Gastrocnemius medialis (tissue), 4 donors: ENCODE data around the gene HHEX. TPM values are rescaled to one million over a fixed set of nuclear protein-coding genes. Genes with fewer than 3 reads are reported as not detected.

Experiments used
- ATAC-seq, 2 donors: fragments of 150-250 bp; one replicate each; pipeline ENCODE4 v1.9.1; 2016
- DNase-seq, 2 donors: peaks; one replicate each; pipeline ENCODE4 v3.0.0-alpha.2; 2019
- H3K27ac ChIP-seq, 4 donors: fragments of 200-600 bp; sonication (generic); 1 replicate in 1 of 4; 2 replicates in 3 of 4; pipeline ENCODE4 v1.5.1; 2016 to 2018; ENCODE audit warnings: mild to moderate bottlenecking in 2 of 4, moderate library complexity in 1 of 4
- H3K27me3 ChIP-seq, 3 donors: fragments of 200-600 bp; sonication (generic) in 2 of 3; 1 replicate in 1 of 3; 2 replicates in 2 of 3; pipeline versions ENCODE4 v1.5.1 to v1.6.0; 2016 to 2019; ENCODE audit warnings: mild to moderate bottlenecking in 1 of 3, moderate library complexity in 1 of 3
- H3K36me3 ChIP-seq, 2 donors: fragments of 200-600 bp; sonication (generic) in 1 of 2; one replicate each; pipeline ENCODE4 v1.5.1; 2017 to 2018
- H3K4me1 ChIP-seq, 2 donors: fragments of 200-600 bp; sonication (generic) in 1 of 2; one replicate each; pipeline ENCODE4 v1.5.1; 2016 to 2017; ENCODE audit warnings: mild to moderate bottlenecking in 2 of 2
- H3K4me3 ChIP-seq, 4 donors: fragments of 200-600 bp; sonication (generic) in 3 of 4; 1 replicate in 1 of 4; 2 replicates in 3 of 4; pipeline ENCODE4 v1.5.1; 2016 to 2019; ENCODE audit warnings: mild to moderate bottlenecking in 2 of 4
- H3K9me3 ChIP-seq, 3 donors: fragments of 200-600 bp; sonication (generic) in 2 of 3; 1 replicate in 1 of 3; 2 replicates in 2 of 3; pipeline ENCODE4 v1.5.1; 2016 to 2019
- CTCF ChIP-seq, 5 experiments: fragments of 450-650 bp in 3 of 5; fragments of 200-600 bp in 2 of 5; sonication (generic) in 2 of 5; IDR thresholded peaks in 4 of 5; conservative IDR thresholded peaks in 1 of 5; 1 replicate in 4 of 5; 2 replicates in 1 of 5; pipeline ENCODE4 v1.5.1; 2016 to 2019; ENCODE audit warnings: antibody characterized with exemption in 5 of 5, mild to moderate bottlenecking in 3 of 5, moderate library complexity in 3 of 5
- POLR2A ChIP-seq, 2 donors: fragments of 450-650 bp; IDR thresholded peaks; one replicate each; pipeline ENCODE4 v1.6.1; 2017; ENCODE audit warnings: antibody characterized with exemption in 2 of 2, mild to moderate bottlenecking in 2 of 2, moderate library complexity in 2 of 2
- in situ Hi-C, 4 donors: fragments of 200-750 bp; cut with MboI; loops; one replicate each; pipeline versions ENCODE4 v1.15.0 to v1.8.0; 2017; ENCODE audit warnings: low sequenced_read_pairs in 4 of 4
- intact Hi-C: fragments of 100-400 bp; cut with DNase I; formaldehyde crosslinking; loops from one replicate; pipeline ENCODE4 v1.15.1; 2023; ENCODE audit warnings: low total_unique reads
- total RNA-seq, 4 donors: library from RNA; depleted of rRNA; stranded (reverse); fragments of >200 nt; gene quantifications; one replicate each; pipeline versions ENCODE4 v1.1.0 to v1.2.3, GENCODE V29; 2016

The HHEX gene
- total RNA-seq, 4 donors from 2014 or later = 0.82 to 1.8 (median 0.84) TPM; not detected in 1

GRCh38 chr10:92696606-92697383 is 7.0 kb downstream of the HHEX start:
- H3K27ac ChIP-seq = no peak overlapping the region
- intact Hi-C loops (loop anchor here (10.0 kb wide), 1 partner anchor 128 kb away; no protein-coding TSS in a partner anchor), in situ Hi-C loops (no loop called here)
- DNase-seq (no peak), ATAC-seq (no peak)
- H3K9me3 ChIP-seq = no peaks in the 10 kb centered on the region
- H3K4me3 ChIP-seq = no peak overlapping the region
- no peak for TF ChIP-seq CTCF (IDR thresholded peaks at IDR 0.05 in 4 of 5, conservative IDR thresholded peaks at IDR 0.05 in 1 of 5)
- no peak for TF ChIP-seq POLR2A (IDR thresholded peaks at IDR 0.05)
- no peaks in the 10 kb centered on the region for H3K36me3 ChIP-seq
- H3K4me1 ChIP-seq = peaks cover 0 to 8% of the 10 kb centered on the region in 2 donors
- H3K27me3 ChIP-seq = peaks cover 48 to 77% (median 50%) of the 10 kb centered on the region in 3 donors

GRCh38 chr10:92697663-92698511 is 8.1 kb downstream of the HHEX start:
- in situ Hi-C loops (no loop called here), intact Hi-C loops (loop anchor here (10.0 kb wide), 1 partner anchor 127 kb away; no protein-coding TSS in a partner anchor)
- Histone ChIP-seq H3K4me3 (no peak overlapping the region), H3K9me3 (no peaks in the 10 kb centered on the region), H3K36me3 (no peaks in the 10 kb centered on the region), H3K4me1 (peaks cover 0 to 8% of the 10 kb centered on the region in 2 donors), H3K27ac (no peak overlapping the region), H3K27me3 (peaks cover 40 to 68% (median 44%) of the 10 kb centered on the region in 3 donors)
- DNase-seq (no peak), ATAC-seq (no peak)
- TF ChIP-seq CTCF (IDR thresholded peaks at IDR 0.05 in 4 of 5, conservative IDR thresholded peaks at IDR 0.05 in 1 of 5) (no peak), POLR2A (IDR thresholded peaks at IDR 0.05) (no peak)

- intact Hi-C loops (loop anchor here (10.0 kb wide), 1 partner anchor 126 kb away; no protein-coding TSS in a partner anchor), in situ Hi-C loops (no loop called here)
- Histone ChIP-seq H3K4me3 (peak overlapping the region; percentile 31 to 61 (median 46)), H3K27ac (no peak overlapping the region), H3K36me3 (no peaks in the 10 kb centered on the region), H3K27me3 (peaks cover 38 to 60% (median 40%) of the 10 kb centered on the region in 3 donors), H3K9me3 (no peaks in the 10 kb centered on the region), H3K4me1 (peaks cover 0 to 8% of the 10 kb centered on the region in 2 donors)
- ATAC-seq (no peak), DNase-seq (no peak)
- no peak for TF ChIP-seq CTCF (IDR thresholded peaks at IDR 0.05 in 4 of 5, conservative IDR thresholded peaks at IDR 0.05 in 1 of 5)
Measured at GRCh38 chr10:92699193-92699517, 9.4 kb downstream of the HHEX start.

- H3K27me3 ChIP-seq = peaks cover 33 to 57% (median 35%) of the 10 kb centered on the region in 3 donors
- DNase-seq = no peak
- no peaks in the 10 kb centered on the region for H3K9me3 ChIP-seq
- no peak for ATAC-seq
- peaks cover 0 to 8% of the 10 kb centered on the region in 2 donors for H3K4me1 ChIP-seq
- no peak overlapping the region for H3K27ac ChIP-seq
- H3K36me3 ChIP-seq = no peaks in the 10 kb centered on the region
- intact Hi-C loops = loop anchor here (10.0 kb wide), 1 partner anchor 125 kb away; no protein-coding TSS in a partner anchor
- H3K4me3 ChIP-seq = peak overlapping the region; percentile 31 to 61 (median 46)
- in situ Hi-C loops = no loop called here
- no peak for TF ChIP-seq CTCF (IDR thresholded peaks at IDR 0.05 in 4 of 5, conservative IDR thresholded peaks at IDR 0.05 in 1 of 5)
- TF ChIP-seq POLR2A (IDR thresholded peaks at IDR 0.05) = no peak
Measured at GRCh38 chr10:92699518-92700381, 10.0 kb downstream of the HHEX start.
